Erythroblast (primary cell): ENCODE data around the gene FABP7.

Experiments used
- DNase-seq, 2 experiments: peaks; one replicate each; lab custom pipeline; 2025; lab: John Stamatoyannopoulos, UW
- GATA1 ChIP-seq: IDR thresholded peaks from 2 replicates; pipeline ENCODE4 v1.6.1; 2011; ENCODE audit warnings: low read depth, mild to moderate bottlenecking, control low read depth, low read length, moderate library complexity
- POLR2A ChIP-seq: IDR thresholded peaks from 2 replicates; pipeline ENCODE4 v1.6.1; 2011; ENCODE audit warnings: mild to moderate bottlenecking, low read length

FABP7 gene

DNA sequence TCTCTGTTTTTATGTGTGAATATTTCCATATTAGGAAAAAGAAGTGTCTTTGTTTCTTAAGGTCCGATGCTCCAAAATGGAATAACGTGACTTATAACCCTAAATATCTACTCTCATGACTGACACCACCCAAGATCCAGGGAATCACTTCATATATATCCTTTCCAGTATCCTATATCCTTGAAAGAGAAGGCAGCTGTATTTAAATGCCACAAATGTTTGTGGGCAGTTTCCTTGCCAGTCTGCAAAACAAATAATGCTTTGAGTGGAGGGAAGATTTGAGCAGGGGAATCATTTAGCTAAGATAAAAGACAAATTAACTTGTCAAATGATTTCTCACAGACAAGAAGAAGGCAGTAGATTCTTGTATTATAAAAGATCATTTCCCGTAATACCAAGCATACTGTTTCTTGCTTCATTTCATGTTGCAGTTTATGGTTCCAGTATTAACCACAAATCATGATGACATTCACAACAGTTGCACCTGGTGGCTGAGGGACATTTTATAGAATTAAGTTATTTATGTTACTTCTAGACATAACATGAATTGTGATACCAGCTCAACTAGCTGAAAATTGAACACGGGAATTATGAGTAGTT lies 30.0 kb upstream of the FABP7 start:
- no peak for TF ChIP-seq GATA1
- no peak for TF ChIP-seq POLR2A
- DNase-seq: no peak

DNA sequence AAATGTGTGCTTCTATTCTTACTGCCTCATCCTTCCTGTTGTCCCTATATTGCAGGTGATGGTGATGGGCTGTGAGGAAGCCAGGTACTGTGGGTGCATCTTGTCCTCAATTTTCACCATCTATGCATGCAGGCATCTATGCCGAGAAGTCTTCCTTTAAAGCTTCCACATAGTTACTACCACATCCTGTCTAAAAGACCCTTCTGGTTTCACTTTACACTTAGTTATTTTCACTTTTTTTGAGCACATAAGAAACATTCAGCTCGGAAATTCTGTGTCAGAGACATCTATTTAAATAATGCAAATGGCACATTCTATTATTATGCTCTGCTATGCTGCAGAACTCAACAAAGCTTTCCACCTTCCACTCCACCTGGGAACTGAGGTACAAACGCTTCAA lies 28.2 kb upstream of the FABP7 start:
- TF ChIP-seq GATA1 (no peak), POLR2A (no peak)

DNA sequence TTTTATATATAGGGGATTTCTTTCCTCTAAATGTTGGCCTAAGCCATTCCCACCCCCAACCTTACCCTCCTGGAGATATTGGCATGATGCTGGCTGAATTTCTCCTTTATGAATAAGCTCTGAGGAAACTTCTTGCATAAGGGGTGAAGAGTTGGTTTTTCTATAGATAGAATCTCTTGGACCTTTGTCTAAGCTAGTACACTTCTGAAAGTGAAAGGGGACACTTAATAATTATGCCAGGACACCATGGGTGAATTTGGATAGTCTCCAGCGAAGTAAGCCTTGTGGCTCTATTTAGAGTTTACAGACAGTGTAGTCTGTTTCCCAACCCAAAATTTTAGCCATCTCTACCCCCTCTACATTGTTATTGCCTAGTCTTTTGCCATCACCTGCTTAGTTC lies 27.1 kb upstream of the FABP7 start:
- no peak for TF ChIP-seq GATA1
- TF ChIP-seq POLR2A: no peak
- DNase-seq: no peak

More for the DNA sequence above, 28.2 kb upstream of the FABP7 start:
- DNase-seq: no peak

DNA sequence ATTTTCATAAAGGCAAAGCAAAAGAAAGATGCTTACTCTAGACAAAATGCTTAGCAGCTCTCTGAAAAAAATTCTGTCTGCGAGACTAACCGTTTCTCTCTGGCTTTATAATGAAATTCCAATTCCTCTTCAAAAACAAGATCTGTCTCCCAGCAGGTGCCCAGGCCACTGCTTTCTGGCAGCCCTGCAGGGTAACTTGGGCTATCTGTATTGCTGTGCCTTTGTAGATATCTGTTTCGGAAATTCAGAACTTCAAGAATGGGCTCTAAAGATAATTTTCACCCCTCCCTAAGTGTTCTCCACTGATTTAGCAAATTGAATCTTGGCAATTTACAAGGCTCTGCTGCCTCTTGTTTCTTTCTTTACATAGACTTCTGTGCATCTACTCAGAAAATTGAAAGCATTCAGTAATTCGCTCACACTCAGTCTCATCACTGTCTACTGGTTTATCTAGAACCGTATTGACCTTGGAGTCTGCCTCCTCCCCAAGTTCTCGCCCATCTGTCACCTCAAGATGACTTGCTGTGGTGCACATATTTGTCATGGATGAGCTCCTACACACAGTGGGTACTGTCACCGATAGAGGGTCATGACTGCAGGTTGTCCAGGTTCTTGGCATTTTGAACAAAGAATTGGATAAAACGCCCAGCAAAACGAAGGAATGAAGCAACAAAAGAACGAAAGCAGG lies 26.4 kb upstream of the FABP7 start:
- TF ChIP-seq POLR2A (no peak), GATA1 (no peak)
- peak in 1 of 2 experiments; percentile 18 for DNase-seq

DNA sequence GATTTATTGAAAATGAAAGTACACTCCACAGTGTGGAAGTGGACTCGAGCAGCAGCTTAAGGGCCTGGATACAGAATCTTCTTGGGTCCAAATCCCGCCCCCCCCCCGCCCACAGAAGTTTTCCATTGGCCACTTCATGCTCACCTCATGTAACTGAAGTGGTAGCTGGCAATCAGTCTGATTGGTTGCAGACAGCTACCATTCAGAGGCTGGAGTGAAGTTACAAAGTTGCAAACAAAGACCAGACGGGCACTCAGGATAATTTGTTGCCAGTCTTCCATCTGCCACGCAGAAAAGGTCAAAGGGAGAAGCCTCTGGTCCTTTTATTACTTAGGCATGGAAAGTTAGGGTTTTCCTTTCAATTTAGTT lies 25.8 kb upstream of the FABP7 start:
- DNase-seq: no peak
- TF ChIP-seq GATA1 (no peak), POLR2A (no peak)

DNA sequence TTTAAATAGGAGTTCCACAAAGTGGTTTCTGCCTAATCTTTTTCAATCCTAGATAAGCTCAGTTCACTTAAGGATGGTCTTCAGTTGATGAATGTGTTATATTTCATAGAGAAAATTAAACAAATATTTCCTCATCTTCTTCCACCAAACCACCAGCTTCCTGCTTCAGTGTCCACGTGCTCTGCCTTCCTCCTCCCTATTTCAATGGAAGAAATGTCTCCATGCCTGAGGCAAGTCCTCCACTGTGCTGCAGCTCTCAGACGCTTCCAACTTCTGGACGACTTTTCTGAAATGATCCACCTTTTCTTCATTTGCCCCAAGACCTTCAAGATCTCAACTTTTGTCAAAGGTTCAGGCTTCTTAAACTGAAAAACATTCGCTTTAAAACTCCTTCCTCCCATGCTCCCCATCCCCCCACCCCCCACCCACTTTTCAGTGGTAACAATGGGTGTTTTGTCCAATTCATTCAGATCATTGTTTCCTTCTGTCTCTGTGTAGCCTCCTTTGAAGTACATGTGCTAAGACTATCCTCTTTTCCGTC lies 25.3 kb upstream of the FABP7 start:
- DNase-seq: no peak
- TF ChIP-seq POLR2A (no peak), GATA1 (no peak)

DNA sequence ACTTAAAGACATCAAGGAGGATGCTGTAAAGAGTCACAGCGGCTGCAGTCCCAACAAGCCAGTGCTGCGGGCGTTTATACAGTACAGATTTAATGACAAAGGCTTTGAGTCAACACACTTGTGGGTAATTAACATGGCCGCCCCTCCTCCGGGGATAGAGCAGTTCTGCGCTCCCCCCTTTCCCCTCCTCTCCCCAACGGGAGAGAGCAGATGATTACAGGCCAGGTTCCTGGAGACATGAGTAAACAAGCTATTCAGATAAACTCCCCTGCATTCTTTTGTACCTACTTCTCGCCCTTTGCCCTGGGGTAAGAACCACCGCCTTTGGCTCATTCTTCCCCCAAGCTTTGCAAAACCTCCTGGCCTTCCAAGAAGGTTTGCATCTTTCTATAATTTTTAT lies 23.6 kb upstream of the FABP7 start:
- TF ChIP-seq POLR2A (no peak), GATA1 (no peak)
- no peak for DNase-seq

DNA sequence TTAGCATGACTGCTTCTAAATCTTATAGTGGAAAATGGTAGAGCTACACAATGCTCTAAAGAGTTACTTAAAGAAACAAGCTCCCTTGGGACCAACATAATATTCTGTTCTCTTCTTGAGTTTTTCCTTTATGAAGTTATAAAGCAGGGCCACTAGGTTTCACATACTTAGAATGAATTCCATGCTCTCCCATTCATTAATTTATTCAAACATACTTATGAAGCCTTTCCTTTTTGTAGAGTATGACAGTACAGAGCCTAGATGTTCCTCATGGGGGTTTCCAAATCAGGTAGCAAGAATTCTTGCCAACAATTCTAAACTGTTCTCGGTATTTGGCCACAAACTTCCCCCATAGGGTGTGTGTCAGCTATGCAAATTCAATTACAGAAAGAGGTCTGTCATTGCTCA lies 20.6 kb upstream of the FABP7 start:
- no peak for TF ChIP-seq GATA1
- no peak for TF ChIP-seq POLR2A
- DNase-seq: no peak

DNA sequence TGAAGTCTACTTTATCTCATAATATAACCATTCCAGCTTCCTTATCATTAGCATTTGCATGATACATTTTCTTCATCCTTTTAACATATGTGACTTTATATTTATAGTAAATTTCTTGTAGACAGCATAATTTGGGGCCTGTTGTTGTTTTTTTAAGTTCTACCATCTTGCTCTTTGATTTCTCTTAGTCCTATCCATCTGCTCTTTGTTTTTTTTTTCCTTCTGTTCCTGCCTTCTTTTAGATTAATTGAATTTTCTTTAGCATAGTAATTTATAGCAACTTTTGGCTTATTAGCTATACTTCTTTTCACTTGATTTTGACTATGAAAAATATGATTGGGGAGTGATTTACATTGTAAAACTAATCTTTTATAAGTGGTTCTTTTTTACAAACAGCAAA lies 19.2 kb upstream of the FABP7 start:
- DNase-seq: no peak
- TF ChIP-seq POLR2A (no peak), GATA1 (no peak)

DNA sequence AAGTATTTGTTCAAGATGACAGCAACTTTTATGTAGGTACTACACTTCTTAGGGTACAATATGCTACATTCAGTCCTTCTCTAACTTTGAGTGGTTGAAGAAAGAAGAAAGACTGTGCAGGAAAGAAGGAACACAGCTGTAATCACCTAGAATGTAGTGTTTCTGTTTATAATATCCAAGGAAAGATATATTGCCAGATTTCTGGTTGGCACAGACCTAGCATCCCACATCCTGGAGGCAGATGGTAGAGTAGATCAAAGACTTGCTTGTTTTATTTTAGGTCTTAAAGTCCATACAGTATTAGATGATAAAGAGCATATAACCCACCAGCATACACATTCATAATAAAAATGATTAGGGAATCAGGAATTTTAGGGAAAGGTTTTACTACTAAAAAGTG lies 13.3 kb upstream of the FABP7 start:
- DNase-seq: no peak
- no peak for TF ChIP-seq POLR2A
- TF ChIP-seq GATA1: no peak

DNA sequence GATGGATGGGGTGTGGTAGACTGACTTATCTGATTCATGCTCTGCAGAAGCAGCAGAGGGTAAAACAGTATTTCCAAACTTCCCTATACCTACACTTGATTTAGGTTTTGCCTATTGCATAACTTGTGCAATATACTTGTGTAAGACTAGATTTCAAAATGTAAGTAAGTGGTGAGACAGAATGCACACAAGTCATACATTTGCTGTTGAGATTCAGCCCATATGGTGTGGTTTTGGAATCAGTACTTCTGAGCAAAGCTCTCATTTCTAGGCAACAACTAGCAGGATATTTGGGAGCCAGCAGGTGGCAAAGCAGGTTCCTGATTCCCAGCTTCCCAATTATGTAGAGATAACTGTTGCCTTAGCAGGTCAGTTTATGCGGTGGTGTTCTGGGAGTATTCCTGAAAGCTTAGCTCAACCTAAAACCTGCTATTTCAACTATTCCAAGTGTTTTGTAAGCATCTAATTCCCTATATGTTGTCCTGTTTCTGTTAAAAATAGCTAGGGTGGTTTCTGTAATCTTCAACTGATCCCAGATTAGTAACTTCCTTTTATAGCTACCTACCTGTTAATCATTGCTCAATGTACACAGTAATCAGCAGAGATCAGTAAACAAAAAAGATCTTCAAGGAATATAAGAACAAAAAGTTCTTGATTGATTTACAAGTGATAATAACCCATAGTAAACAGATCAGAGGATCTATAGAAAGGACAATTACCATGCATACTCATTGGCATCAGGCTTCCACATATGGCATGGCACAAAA lies 8.5 kb upstream of the FABP7 start:
- TF ChIP-seq POLR2A: no peak
- no peak for TF ChIP-seq GATA1
- no peak for DNase-seq

DNA sequence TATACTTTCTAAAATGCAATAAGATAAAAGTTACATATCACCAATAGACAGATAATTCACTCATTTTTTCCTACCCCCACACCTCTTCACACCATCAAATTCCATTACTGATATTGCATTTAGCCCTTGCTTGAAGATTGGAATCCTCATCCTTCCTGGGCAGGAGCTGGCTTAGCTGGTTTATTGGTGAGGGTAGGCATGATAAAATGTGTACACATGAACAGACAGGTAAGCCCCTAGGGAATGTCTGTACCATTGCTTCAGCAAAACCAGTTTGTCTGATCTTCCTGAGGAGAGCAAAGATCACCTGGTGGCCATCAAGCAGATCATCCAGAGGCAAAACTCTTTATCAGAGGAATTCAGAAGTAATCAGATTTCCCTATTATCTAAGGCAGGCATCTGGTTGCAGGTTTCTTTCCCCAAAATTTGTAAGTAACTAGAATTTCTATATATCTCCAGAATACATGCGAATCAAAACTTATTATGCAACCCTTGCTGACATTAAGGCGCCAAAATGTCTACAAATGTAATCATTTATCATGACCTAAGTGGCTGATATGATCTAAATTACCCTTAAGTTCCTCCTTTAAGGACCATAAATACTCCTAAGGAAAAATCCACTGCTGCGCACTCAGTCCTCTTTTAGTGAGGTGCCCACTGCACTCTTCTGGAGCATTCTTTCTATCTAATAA lies 6.6 kb upstream of the FABP7 start:
- TF ChIP-seq POLR2A (no peak), GATA1 (no peak)
- no peak for DNase-seq

DNA sequence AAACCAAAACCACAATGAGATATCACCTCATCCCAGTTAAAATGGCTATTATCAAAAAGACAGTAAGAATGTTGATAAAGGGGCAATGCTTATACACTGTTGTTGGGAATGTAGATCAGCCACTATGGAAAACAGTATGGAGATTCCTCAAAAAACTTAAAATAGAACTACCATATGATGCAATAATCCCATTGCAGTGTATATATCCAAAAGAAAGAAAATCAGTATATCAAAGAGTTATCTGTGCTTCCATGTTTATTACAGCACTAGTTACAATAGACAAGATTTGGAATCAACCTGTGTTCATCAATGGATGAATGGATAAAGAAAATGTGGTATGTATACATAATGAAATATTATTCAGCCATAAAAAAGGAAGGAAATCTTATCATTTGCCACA lies 3.5 kb upstream of the FABP7 start:
- TF ChIP-seq GATA1: no peak
- no peak for TF ChIP-seq POLR2A
- no peak for DNase-seq
